HepG2 (cell line): ENCODE data around the gene PLLP. TPM values are rescaled to one million over a fixed set of nuclear protein-coding genes. Genes with fewer than 3 reads are reported as not detected.

Source experiments
- ATAC-seq: fragments of 200-7000 bp; cut with Tn5 transposase; 3 replicates; pipeline ENCODE4 v1.9.1; 2020; ENCODE audit warnings: mild to moderate bottlenecking, moderate library complexity
- BruUV-seq: library from RNA; stranded (reverse); fragments of 400-500 nt; replicated peaks from 2 replicates; lab custom pipeline; 2021; lab: Mats Ljungman, UMichigan
- CTCF ChIA-PET: fragments of 300-600 bp; formaldehyde crosslinking; extraction: SDS; loops from one replicate; lab custom pipeline; 2021; ENCODE audit warnings: low total read pairs, inconsistent platforms, low intra/inter-chr PET ratio; lab: Yijun Ruan, JAX
- POLR2A ChIA-PET: fragments of 350-600 bp; sonication (Branson Sonifier 250); formaldehyde crosslinking; loops from one replicate; lab custom pipeline; 2020; ENCODE audit warnings: antibody characterized with exemption, inconsistent platforms; lab: Yijun Ruan, JAX
- DNase-seq: peaks from one replicate; pipeline ENCODE4 v3.0.0-alpha.2; 2015; ENCODE audit warnings: low spot score
- FAIRE-seq: peaks from 3 replicates; lab custom pipeline; 2011; peaks lifted over from hg19 to GRCh38; lab: Jason Lieb, UNC
- H2AFZ ChIP-seq: one replicate; pipeline ENCODE4 v1.6.1; 2011; ENCODE audit warnings: low read length, inconsistent platforms
- H3K27ac ChIP-seq: fragments of 300-600 bp; 3 replicates; pipeline ENCODE4 v1.8.0; 2011; ENCODE audit warnings: mixed run types, mild to moderate bottlenecking, mixed read lengths, low read length, inconsistent platforms; ENCODE audit not compliant: insufficient read depth; ENCODE audit errors: extremely low read length
- H3K27me3 ChIP-seq, 2 experiments: fragments of 200-600 bp in 1 of 2; 2 replicates in 1 of 2; 3 replicates in 1 of 2; pipeline versions ENCODE4 v1.6.0 to v1.8.0; 2011; ENCODE audit warnings: low read length in 2 of 2, mild to moderate bottlenecking in 2 of 2, moderate library complexity in 2 of 2, inconsistent platforms in 1 of 2; ENCODE audit not compliant: insufficient read depth in 2 of 2, control insufficient read depth in 1 of 2
- H3K36me3 ChIP-seq, 2 experiments: fragments of 200-600 bp in 1 of 2; replicated peaks in 1 of 2; 2 replicates in 1 of 2; 3 replicates in 1 of 2; pipeline versions ENCODE4 v1.5.1 to v1.8.0; 2011; ENCODE audit warnings: low read length in 2 of 2, inconsistent platforms in 1 of 2; ENCODE audit not compliant: insufficient read depth in 2 of 2, control insufficient read depth in 1 of 2
- H3K4me1 ChIP-seq: 2 replicates; pipeline ENCODE4 v1.5.1; 2012; ENCODE audit warnings: low read length, inconsistent platforms; ENCODE audit not compliant: insufficient read depth
- H3K4me2 ChIP-seq: 2 replicates; pipeline ENCODE4 v1.6.0; 2011; ENCODE audit warnings: low read depth, low read length, inconsistent platforms
- H3K4me3 ChIP-seq, 3 experiments: fragments of 200-600 bp in 1 of 3; sonication (generic), shearing (Covaris generic) in 1 of 3; replicated peaks in 1 of 3; 2 replicates each; pipeline ENCODE4 v1.5.1; 2011 to 2016; ENCODE audit warnings: low read length in 3 of 3, inconsistent platforms in 2 of 3, low read depth in 2 of 3, mild to moderate bottlenecking in 2 of 3, control low read depth in 1 of 3, mixed read lengths in 1 of 3; ENCODE audit not compliant: insufficient read depth in 1 of 3
- H3K79me2 ChIP-seq: one replicate; pipeline ENCODE4 v1.6.1; 2011; ENCODE audit warnings: low read length, inconsistent platforms; ENCODE audit not compliant: insufficient read depth
- H3K9ac ChIP-seq: 2 replicates; pipeline ENCODE4 v1.6.0; 2011; ENCODE audit warnings: mild to moderate bottlenecking, low read depth, low read length, inconsistent platforms; ENCODE audit not compliant: insufficient read depth
- H3K9me3 ChIP-seq: 2 replicates; pipeline ENCODE4 v1.5.1; 2012; ENCODE audit warnings: mild to moderate bottlenecking, low read length
- H4K20me1 ChIP-seq: 2 replicates; pipeline ENCODE4 v1.6.0; 2011; ENCODE audit warnings: inconsistent platforms, mild to moderate bottlenecking, low read length, moderate library complexity; ENCODE audit not compliant: insufficient read depth
- ATF7-NPFF ChIP-seq: sonication (generic); formaldehyde crosslinking; IDR thresholded peaks from 2 replicates; pipeline ENCODE4 v1.8.1; 2023; ENCODE audit warnings: mild to moderate bottlenecking, low read depth, missing genetic modification reagents, moderate library complexity
- CBX1 ChIP-seq: IDR thresholded peaks from one replicate; pipeline ENCODE4 v1.6.1; 2016; ENCODE audit warnings: antibody characterized with exemption, low read depth
- DR1 ChIP-seq: sonication (generic); formaldehyde crosslinking; IDR thresholded peaks from 2 replicates; pipeline ENCODE4 v1.8.0; 2021; ENCODE audit warnings: mild to moderate bottlenecking, missing genetic modification reagents, inconsistent platforms
- GPN1 ChIP-seq: sonication (generic); formaldehyde crosslinking; IDR thresholded peaks from 2 replicates; pipeline ENCODE4 v1.5.1; 2020; ENCODE audit warnings: missing genetic modification reagents, borderline replicate concordance
- IRX3 ChIP-seq: sonication (generic); formaldehyde crosslinking; IDR thresholded peaks from 2 replicates; pipeline ENCODE4 v1.8.1; 2023; ENCODE audit warnings: mild to moderate bottlenecking, low read depth, missing genetic modification reagents, borderline replicate concordance
- LBX2 ChIP-seq: sonication (generic); formaldehyde crosslinking; IDR thresholded peaks from 2 replicates; pipeline ENCODE4 v1.5.0; 2020; ENCODE audit warnings: missing genetic modification reagents, mild to moderate bottlenecking, borderline replicate concordance
- RCOR2 ChIP-seq: IDR thresholded peaks from 2 replicates; pipeline ENCODE4 v1.6.1; 2016; ENCODE audit warnings: missing biosample characterization, missing genetic modification reagents
- STAT6 ChIP-seq: sonication (generic); formaldehyde crosslinking; IDR thresholded peaks from 2 replicates; pipeline ENCODE4 v1.4.0; 2020; ENCODE audit warnings: missing genetic modification reagents, mild to moderate bottlenecking, borderline replicate concordance
- ZBTB14 ChIP-seq: sonication (generic); formaldehyde crosslinking; IDR thresholded peaks from 2 replicates; pipeline ENCODE4 v1.4.0; 2020; ENCODE audit warnings: missing genetic modification reagents
- ZNF12 ChIP-seq: sonication (generic); formaldehyde crosslinking; IDR thresholded peaks from 2 replicates; pipeline ENCODE4 v1.5.0; 2020; ENCODE audit warnings: missing genetic modification reagents
- ZNF674 ChIP-seq: sonication (generic); formaldehyde crosslinking; IDR thresholded peaks from 2 replicates; pipeline ENCODE4 v1.5.0; 2020; ENCODE audit warnings: low read depth, mild to moderate bottlenecking, missing genetic modification reagents
- ZNF776 ChIP-seq: sonication (generic); formaldehyde crosslinking; IDR thresholded peaks from 2 replicates; pipeline ENCODE4 v1.4.0; 2020; ENCODE audit warnings: mild to moderate bottlenecking, missing genetic modification reagents
- WGBS: methylation state at CpG from one replicate; pipeline ENCODE4 v1.1.6; 2017; ENCODE audit warnings: low lambda C conversion rate; 5-methylcytosine and 5-hydroxymethylcytosine counted together
- in situ Hi-C: cut with HindIII; loops from 2 replicates; pipeline ENCODE4 v1.10.0; 2017; ENCODE audit warnings: low pct_unique_long_range_greater_than_20kb; ENCODE audit not compliant: extremely low pct_ligation_motif_present
- intact Hi-C: fragments of 100-400 bp; cut with micrococcal nuclease; formaldehyde crosslinking; loops from one replicate; pipeline ENCODE4 v1.10.0; 2022; ENCODE audit not compliant: unreplicated experiment
- polyA plus RNA-seq, 8 experiments: library from polyadenylated mRNA; depleted of rRNA in 3 of 8; stranded (reverse) in 7 of 8; unstranded in 1 of 8; fragments of >200 nt; fragmentation: Illumina TruSeq in 4 of 8; extraction: Trizol in 4 of 8; gene quantifications; 2 replicates each; pipeline versions ENCODE4 v1.2.1 to v1.2.3, GENCODE V29; 2011 to 2016; ENCODE audit warnings: low read depth in 4 of 8, missing spikeins in 1 of 8, mixed read lengths in 1 of 8; ENCODE audit not compliant: insufficient read depth in 1 of 8
- total RNA-seq, 5 experiments: library from RNA; depleted of rRNA; stranded (reverse); fragments of >200 nt; fragmentation: Illumina TruSeq; extraction: Trizol; gene quantifications; 2 replicates each; pipeline ENCODE4 v1.2.3, GENCODE V29; 2016; ENCODE audit warnings: low read depth in 1 of 5

PLLP gene
- total and polyA plus RNA-seq, 2 of the 13 experiments (the other 11 are each of a cell fraction or from before 2014, with no cell fraction given): 60.6 to 127 TPM

- 0 out of 2 replicates have a peak, but pooled peaks have one; percentile 29 for TF ChIP-seq STAT6
- TF ChIP-seq LBX2 (CRISPR knock-in tag): 0 out of 2 replicates have a peak, but pooled peaks have one; percentile 39
- TF ChIP-seq ATF7-NPFF: 0 out of 2 replicates have a peak, but pooled peaks have one; percentile 29
- no peak for TF ChIP-seq ZNF776
- no peak for TF ChIP-seq ZNF674 (CRISPR knock-in tag)
Observed at GRCh38 chr16:57305159-57305811, 20.8 kb upstream of the PLLP start (continued).

GRCh38 chr16:57304169-57305061 is 19.9 kb upstream of the PLLP start:
- no TSS peak for BruUV-seq
- FAIRE-seq: peak; percentile 100
- no peaks in the 10 kb centered on the region for H3K79me2 ChIP-seq
- peak overlapping the region in 2 of 3 experiments; percentile 2 to 50; a peak in 3 of 6 replicates for H3K4me3 ChIP-seq
- H3K9me3 ChIP-seq: no peaks in the 10 kb centered on the region
- H3K9ac ChIP-seq: peak overlapping the region; percentile 63
- peak; percentile 99 for DNase-seq
- CTCF ChIA-PET: interaction anchor here (0.8 to 6.2 kb wide), 3 partner anchors 106 to 118 kb away, joined by 3 to 142 read pairs (median 5); no protein-coding TSS in a partner anchor
- peak; percentile 68 for ATAC-seq
- POLR2A ChIA-PET: interaction anchor here (0.6 to 12.2 kb wide), 18 partner anchors 12 to 143 kb away, joined by 3 to 303 read pairs (median 4); partner anchors contain the start of genes CIAPIN1, COQ9 and CX3CL1
- intact Hi-C loops (loop anchor here (1.0 kb wide), 4 partner anchors 68 to 113 kb away; partner anchors contain the start of gene CX3CL1), in situ Hi-C loops (loop anchor here (5.0 kb wide), 3 partner anchors 68 to 213 kb away; partner anchors contain the start of gene CX3CL1)
- no peaks in the 10 kb centered on the region for H3K36me3 ChIP-seq
- peaks cover 68% of the 10 kb centered on the region for H3K4me1 ChIP-seq
- H3K4me2 ChIP-seq: peak overlapping the region; percentile 88
- H4K20me1 ChIP-seq: no peaks in the 10 kb centered on the region; the same call in 1 of the 2 replicates
- H3K27ac ChIP-seq: peak overlapping the region; percentile 66
- WGBS: 26% methylated on average over 16 of the region's 16 CpGs
- H2AFZ ChIP-seq: no peak overlapping the region
- no peaks in the 10 kb centered on the region; a peak in 1 of 5 replicates for H3K27me3 ChIP-seq
- TF ChIP-seq CBX1 (peak; percentile 95), RCOR2 (CRISPR knock-in tag) (peak; percentile 92), GPN1 (CRISPR knock-in tag) (no peak), ZBTB14 (CRISPR knock-in tag) (no peak), IRX3 (peak; percentile 23; the same call in 1 of the 2 replicates), ZNF12 (CRISPR knock-in tag) (peak; percentile 82), DR1 (CRISPR knock-in tag) (no peak)
